Mesothelial cell of epicardium (in vitro differentiated cells): ENCODE results near the gene SERTAD1. TPM values are rescaled to one million over a fixed set of nuclear protein-coding genes. Genes with fewer than 3 reads are reported as not detected.

Source experiments
- DNase-seq, 2 experiments: peaks; one replicate each; pipeline ENCODE4 v3.0.0; 2021; ENCODE audit warnings: low spot score in 2 of 2; ENCODE audit not compliant: unreplicated experiment in 2 of 2
- H3K27ac Mint-ChIP-seq: 2 replicates; pipeline ENCODE4 v1.8.0; 2021; ENCODE audit warnings: mixed read lengths
- H3K27me3 Mint-ChIP-seq: 2 replicates; pipeline ENCODE4 v1.8.0; 2021; ENCODE audit warnings: low read depth, mixed read lengths
- H3K36me3 Mint-ChIP-seq: 2 replicates; pipeline ENCODE4 v1.8.0; 2021; ENCODE audit warnings: mixed read lengths
- H3K4me1 Mint-ChIP-seq: 2 replicates; pipeline ENCODE4 v1.8.0; 2021; ENCODE audit warnings: mixed read lengths
- H3K4me3 Mint-ChIP-seq: 2 replicates; pipeline ENCODE4 v1.8.0; 2021; ENCODE audit warnings: mild to moderate bottlenecking, moderate library complexity, mixed read lengths
- H3K9me3 Mint-ChIP-seq: 2 replicates; pipeline ENCODE4 v1.8.0; 2021; ENCODE audit warnings: mixed read lengths
- total RNA-seq: library from RNA; stranded (reverse); gene quantifications from 3 replicates; pipeline ENCODE4 v1.2.1, GENCODE V29; 2021
- TF ChIP-seq, protein P1 (sequence below): fragments of 200-600 bp; sonication (generic); IDR thresholded peaks from one replicate; pipeline ENCODE4 v1.5.0; 2021; ENCODE audit warnings: antibody characterized with exemption; ENCODE audit not compliant: unreplicated experiment

Gene SERTAD1
- total RNA-seq, 1 donor from 2014 or later: 11.0 TPM

DNA sequence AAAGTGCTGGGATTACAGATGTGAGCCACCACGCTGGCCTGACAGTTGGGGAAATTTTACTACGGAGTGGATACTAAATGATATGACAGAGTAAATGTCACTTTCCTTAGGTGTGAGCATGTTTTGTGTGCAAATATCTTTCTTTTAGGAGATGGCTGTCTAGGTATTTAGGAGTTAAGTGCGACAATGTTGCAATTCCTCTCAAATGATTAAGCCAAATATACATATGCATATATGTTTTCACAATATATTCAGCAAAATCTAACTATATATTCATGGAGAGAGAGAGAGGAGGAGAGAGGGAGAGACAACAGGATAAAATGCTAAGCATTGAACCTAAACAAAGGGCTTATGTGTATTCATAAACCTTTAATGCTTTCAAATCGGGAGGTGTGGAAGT, 23.7 kb upstream of the SERTAD1 start:
- no peak overlapping the region for H3K4me3 Mint-ChIP-seq
- DNase-seq: no peak
- no peak overlapping the region for H3K27ac Mint-ChIP-seq
- TF ChIP-seq, protein P1, sequence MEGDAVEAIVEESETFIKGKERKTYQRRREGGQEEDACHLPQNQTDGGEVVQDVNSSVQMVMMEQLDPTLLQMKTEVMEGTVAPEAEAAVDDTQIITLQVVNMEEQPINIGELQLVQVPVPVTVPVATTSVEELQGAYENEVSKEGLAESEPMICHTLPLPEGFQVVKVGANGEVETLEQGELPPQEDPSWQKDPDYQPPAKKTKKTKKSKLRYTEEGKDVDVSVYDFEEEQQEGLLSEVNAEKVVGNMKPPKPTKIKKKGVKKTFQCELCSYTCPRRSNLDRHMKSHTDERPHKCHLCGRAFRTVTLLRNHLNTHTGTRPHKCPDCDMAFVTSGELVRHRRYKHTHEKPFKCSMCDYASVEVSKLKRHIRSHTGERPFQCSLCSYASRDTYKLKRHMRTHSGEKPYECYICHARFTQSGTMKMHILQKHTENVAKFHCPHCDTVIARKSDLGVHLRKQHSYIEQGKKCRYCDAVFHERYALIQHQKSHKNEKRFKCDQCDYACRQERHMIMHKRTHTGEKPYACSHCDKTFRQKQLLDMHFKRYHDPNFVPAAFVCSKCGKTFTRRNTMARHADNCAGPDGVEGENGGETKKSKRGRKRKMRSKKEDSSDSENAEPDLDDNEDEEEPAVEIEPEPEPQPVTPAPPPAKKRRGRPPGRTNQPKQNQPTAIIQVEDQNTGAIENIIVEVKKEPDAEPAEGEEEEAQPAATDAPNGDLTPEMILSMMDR: no peak
- H3K9me3 Mint-ChIP-seq: no peaks in the 10 kb centered on the region
- H3K36me3 Mint-ChIP-seq: peaks cover 11% of the 10 kb centered on the region
- H3K27me3 Mint-ChIP-seq: no peaks in the 10 kb centered on the region
- peaks cover 21% of the 10 kb centered on the region for H3K4me1 Mint-ChIP-seq

- TF ChIP-seq, protein P1: no peak
- DNase-seq: no peak
- H3K4me3 Mint-ChIP-seq: no peak overlapping the region
- H3K27ac Mint-ChIP-seq: peak overlapping the region; percentile 92
- peaks cover 13% of the 10 kb centered on the region for H3K36me3 Mint-ChIP-seq
- no peaks in the 10 kb centered on the region for H3K9me3 Mint-ChIP-seq
- peaks cover 29% of the 10 kb centered on the region for H3K4me1 Mint-ChIP-seq
- no peaks in the 10 kb centered on the region for H3K27me3 Mint-ChIP-seq
Measured at GRCh38 chr19:40446263-40446784, 20.5 kb upstream of the SERTAD1 start.

DNA sequence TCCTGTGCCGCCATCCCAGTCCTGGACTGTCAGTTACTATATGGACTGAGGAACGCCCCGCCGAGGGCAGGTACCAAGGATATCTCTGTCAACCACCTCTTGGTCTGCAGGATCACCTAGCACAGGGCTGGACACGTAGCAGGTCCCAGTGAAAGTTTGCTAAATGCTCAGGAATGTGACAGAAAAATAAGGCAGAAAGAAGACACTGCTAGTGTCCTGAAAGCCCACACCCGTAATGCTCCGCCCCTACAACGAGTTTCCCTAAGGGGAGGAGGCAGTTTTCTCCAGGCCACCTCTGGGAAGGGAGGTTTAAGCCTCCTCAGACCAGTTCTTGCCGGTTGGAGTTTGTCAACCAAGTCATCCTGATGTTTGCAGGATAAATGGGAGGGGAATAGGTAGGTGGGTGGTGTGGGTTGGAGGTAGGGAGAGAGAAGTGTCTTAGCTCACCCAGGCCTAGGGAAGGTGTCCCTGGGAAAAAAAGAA, 20.0 kb upstream of the SERTAD1 start:
- TF ChIP-seq, protein P1: no peak
- peaks cover 14% of the 10 kb centered on the region for H3K36me3 Mint-ChIP-seq
- peaks cover 34% of the 10 kb centered on the region for H3K4me1 Mint-ChIP-seq
- H3K9me3 Mint-ChIP-seq: no peaks in the 10 kb centered on the region
- H3K27me3 Mint-ChIP-seq: no peaks in the 10 kb centered on the region
- no peak for DNase-seq
- H3K27ac Mint-ChIP-seq: peak overlapping the region; percentile 92
- peak overlapping the region; percentile 53 for H3K4me3 Mint-ChIP-seq

GRCh38 chr19:40444825-40445312, 19.1 kb upstream of the SERTAD1 start:
- Mint-ChIP-seq H3K4me1 (peaks cover 34% of the 10 kb centered on the region), H3K27ac (peak overlapping the region; percentile 99), H3K36me3 (peaks cover 18% of the 10 kb centered on the region), H3K4me3 (peak overlapping the region; percentile 96), H3K9me3 (no peaks in the 10 kb centered on the region), H3K27me3 (no peaks in the 10 kb centered on the region)
- TF ChIP-seq, protein P1: peak; percentile 21
- DNase-seq: no peak

DNA sequence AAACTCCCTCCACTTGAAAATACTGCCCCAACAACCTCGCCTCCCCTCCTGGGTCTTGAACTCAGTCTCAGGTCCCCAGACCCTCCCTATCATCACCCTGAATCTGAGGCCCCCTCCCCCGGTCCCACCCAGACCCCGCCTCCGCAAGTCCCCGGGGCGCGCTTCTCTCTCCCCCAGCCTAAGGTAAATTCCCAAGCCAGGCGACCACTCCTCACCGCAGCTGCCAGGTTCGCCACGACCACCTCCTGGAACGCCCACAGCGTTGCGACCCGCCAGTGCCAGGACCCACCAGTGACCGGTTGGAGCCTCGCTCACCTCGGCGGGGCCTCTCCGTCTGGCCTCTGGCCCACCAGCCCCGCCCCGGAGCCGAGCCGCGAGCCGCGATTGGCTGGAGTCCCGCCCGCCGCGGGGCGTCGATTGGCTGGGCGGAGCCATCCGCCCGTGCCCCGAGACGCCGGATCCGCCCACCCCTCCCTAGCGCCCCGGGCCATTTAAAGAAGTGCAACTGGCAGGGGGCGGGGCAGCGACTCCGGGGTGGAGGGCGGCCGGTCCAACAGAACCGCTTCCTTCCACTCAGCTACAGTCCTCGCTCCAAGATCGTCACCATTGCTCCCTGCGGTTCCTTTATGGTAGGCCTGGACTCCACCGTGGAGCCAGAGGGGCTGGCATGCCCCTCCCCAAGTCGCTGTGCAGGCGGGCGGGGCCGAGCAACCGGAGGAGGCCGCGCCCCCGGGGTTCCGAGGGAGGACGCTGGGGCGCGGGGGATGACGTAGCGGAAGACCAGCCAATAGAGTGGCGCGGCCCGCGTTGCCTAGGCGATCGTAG, 18.4 kb upstream of the SERTAD1 start, which contains the start of gene SERTAD3:
Gene SERTAD3, minus strand, starts transcription at position 336 of the 825 bp plus-strand sequence. CDS start 2,255 bp downstream, outside the sequence.
- Mint-ChIP-seq H3K27me3 (no peaks in the 10 kb centered on the region), H3K27ac (peak within 1 kb of the TSS; percentile 99), H3K9me3 (no peaks in the 10 kb centered on the region), H3K4me3 (peak within 1 kb of the TSS; percentile 96), H3K4me1 (peaks cover 34% of the 10 kb centered on the region), H3K36me3 (peaks cover 13% of the 10 kb centered on the region)
- TF ChIP-seq, protein P1: no peak
- peak; percentile 98 to 99 for DNase-seq
